HepG2 (cell line): ENCODE measurements around the gene APC2. TPM values are rescaled to one million over a fixed set of nuclear protein-coding genes. Genes with fewer than 3 reads are reported as not detected.
A peak's percentile ranks its signal among the peaks of the same experiment; 100 is the strongest.

Source experiments
- ATAC-seq: fragments of 200-7000 bp; cut with Tn5 transposase; 3 replicates; pipeline ENCODE4 v1.9.1; 2020; ENCODE audit warnings: mild to moderate bottlenecking, moderate library complexity
- BruUV-seq: library from RNA; stranded (reverse); fragments of 400-500 nt; replicated peaks from 2 replicates; lab custom pipeline; 2021; lab: Mats Ljungman, UMichigan
- CTCF ChIA-PET: fragments of 300-600 bp; formaldehyde crosslinking; extraction: SDS; loops from one replicate; lab custom pipeline; 2021; ENCODE audit warnings: low total read pairs, inconsistent platforms, low intra/inter-chr PET ratio; lab: Yijun Ruan, JAX
- POLR2A ChIA-PET: fragments of 350-600 bp; sonication (Branson Sonifier 250); formaldehyde crosslinking; loops from one replicate; lab custom pipeline; 2020; ENCODE audit warnings: antibody characterized with exemption, inconsistent platforms; lab: Yijun Ruan, JAX
- DNase-seq: peaks from one replicate; pipeline ENCODE4 v3.0.0-alpha.2; 2015; ENCODE audit warnings: low spot score
- FAIRE-seq: peaks from 3 replicates; lab custom pipeline; 2011; peaks lifted over from hg19 to GRCh38; lab: Jason Lieb, UNC
- H2AFZ ChIP-seq: one replicate; pipeline ENCODE4 v1.6.1; 2011; ENCODE audit warnings: low read length, inconsistent platforms
- H3K27ac ChIP-seq: fragments of 300-600 bp; 3 replicates; pipeline ENCODE4 v1.8.0; 2011; ENCODE audit warnings: mixed run types, mild to moderate bottlenecking, mixed read lengths, low read length, inconsistent platforms; ENCODE audit not compliant: insufficient read depth; ENCODE audit errors: extremely low read length
- H3K27me3 ChIP-seq, 2 experiments: fragments of 200-600 bp in 1 of 2; 2 replicates in 1 of 2; 3 replicates in 1 of 2; pipeline versions ENCODE4 v1.6.0 to v1.8.0; 2011; ENCODE audit warnings: low read length in 2 of 2, mild to moderate bottlenecking in 2 of 2, moderate library complexity in 2 of 2, inconsistent platforms in 1 of 2; ENCODE audit not compliant: insufficient read depth in 2 of 2, control insufficient read depth in 1 of 2
- H3K36me3 ChIP-seq, 2 experiments: fragments of 200-600 bp in 1 of 2; replicated peaks in 1 of 2; 2 replicates in 1 of 2; 3 replicates in 1 of 2; pipeline versions ENCODE4 v1.5.1 to v1.8.0; 2011; ENCODE audit warnings: low read length in 2 of 2, inconsistent platforms in 1 of 2; ENCODE audit not compliant: insufficient read depth in 2 of 2, control insufficient read depth in 1 of 2
- H3K4me1 ChIP-seq: 2 replicates; pipeline ENCODE4 v1.5.1; 2012; ENCODE audit warnings: low read length, inconsistent platforms; ENCODE audit not compliant: insufficient read depth
- H3K4me2 ChIP-seq: 2 replicates; pipeline ENCODE4 v1.6.0; 2011; ENCODE audit warnings: low read depth, low read length, inconsistent platforms
- H3K4me3 ChIP-seq, 3 experiments: fragments of 200-600 bp in 1 of 3; sonication (generic), shearing (Covaris generic) in 1 of 3; replicated peaks in 1 of 3; 2 replicates each; pipeline ENCODE4 v1.5.1; 2011 to 2016; ENCODE audit warnings: low read length in 3 of 3, inconsistent platforms in 2 of 3, low read depth in 2 of 3, mild to moderate bottlenecking in 2 of 3, control low read depth in 1 of 3, mixed read lengths in 1 of 3; ENCODE audit not compliant: insufficient read depth in 1 of 3
- H3K79me2 ChIP-seq: one replicate; pipeline ENCODE4 v1.6.1; 2011; ENCODE audit warnings: low read length, inconsistent platforms; ENCODE audit not compliant: insufficient read depth
- H3K9ac ChIP-seq: 2 replicates; pipeline ENCODE4 v1.6.0; 2011; ENCODE audit warnings: mild to moderate bottlenecking, low read depth, low read length, inconsistent platforms; ENCODE audit not compliant: insufficient read depth
- H3K9me3 ChIP-seq: 2 replicates; pipeline ENCODE4 v1.5.1; 2012; ENCODE audit warnings: mild to moderate bottlenecking, low read length
- H4K20me1 ChIP-seq: 2 replicates; pipeline ENCODE4 v1.6.0; 2011; ENCODE audit warnings: inconsistent platforms, mild to moderate bottlenecking, low read length, moderate library complexity; ENCODE audit not compliant: insufficient read depth
- HNRNPK ChIP-seq: fragments of 200-400 bp; formaldehyde crosslinking; IDR thresholded peaks from 2 replicates; pipeline ENCODE4 v1.6.1; 2018; ENCODE audit warnings: low read length, low read depth, moderate library complexity, mild to moderate bottlenecking; ENCODE audit not compliant: poor library complexity, severe bottlenecking
- HNRNPL ChIP-seq: fragments of 200-400 bp; formaldehyde crosslinking; IDR thresholded peaks from 2 replicates; pipeline ENCODE4 v1.6.1; 2017; ENCODE audit warnings: mild to moderate bottlenecking, low read depth, low read length
- KLF11 ChIP-seq: IDR thresholded peaks from 2 replicates; pipeline ENCODE4 v1.6.1; 2016; ENCODE audit warnings: missing compliant biosample characterization
- NFKB2 ChIP-seq: sonication (generic); formaldehyde crosslinking; IDR thresholded peaks from 2 replicates; pipeline ENCODE4 v1.4.0; 2020; ENCODE audit warnings: missing genetic modification reagents, borderline replicate concordance
- RFX3 ChIP-seq: IDR thresholded peaks from 2 replicates; pipeline ENCODE4 v1.6.1; 2016; ENCODE audit warnings: missing biosample characterization, missing genetic modification reagents
- SMAD9 ChIP-seq: sonication (generic); formaldehyde crosslinking; IDR thresholded peaks from 2 replicates; pipeline ENCODE4 v1.5.1; 2020; ENCODE audit warnings: mild to moderate bottlenecking, missing genetic modification reagents
- ZBTB7A ChIP-seq: sonication (generic); formaldehyde crosslinking; IDR thresholded peaks from 2 replicates; pipeline ENCODE4 v1.8.0; 2022; ENCODE audit warnings: mild to moderate bottlenecking, missing genetic modification reagents
- ZNF235 ChIP-seq: sonication (generic); formaldehyde crosslinking; IDR thresholded peaks from 2 replicates; pipeline ENCODE4 v1.8.1; 2023; ENCODE audit warnings: mild to moderate bottlenecking, missing genetic modification reagents, borderline replicate concordance
- ZNF367 ChIP-seq: sonication (generic); formaldehyde crosslinking; IDR thresholded peaks from 2 replicates; pipeline ENCODE4 v1.4.0; 2020; ENCODE audit warnings: missing genetic modification reagents, borderline replicate concordance
- ZNF572 ChIP-seq: sonication (generic); formaldehyde crosslinking; IDR thresholded peaks from 2 replicates; pipeline ENCODE4 v1.5.1; 2020; ENCODE audit warnings: mild to moderate bottlenecking, missing genetic modification reagents
- ZNF768 ChIP-seq: sonication (generic); formaldehyde crosslinking; IDR thresholded peaks from 2 replicates; pipeline ENCODE4 v1.4.0; 2020; ENCODE audit warnings: missing genetic modification reagents
- WGBS: methylation state at CpG from one replicate; pipeline ENCODE4 v1.1.6; 2017; ENCODE audit warnings: low lambda C conversion rate; 5-methylcytosine and 5-hydroxymethylcytosine counted together
- in situ Hi-C: cut with HindIII; loops from 2 replicates; pipeline ENCODE4 v1.10.0; 2017; ENCODE audit warnings: low pct_unique_long_range_greater_than_20kb; ENCODE audit not compliant: extremely low pct_ligation_motif_present
- intact Hi-C: fragments of 100-400 bp; cut with micrococcal nuclease; formaldehyde crosslinking; loops from one replicate; pipeline ENCODE4 v1.10.0; 2022; ENCODE audit not compliant: unreplicated experiment
- polyA plus RNA-seq, 8 experiments: library from polyadenylated mRNA; depleted of rRNA in 3 of 8; stranded (reverse) in 7 of 8; unstranded in 1 of 8; fragments of >200 nt; fragmentation: Illumina TruSeq in 4 of 8; extraction: Trizol in 4 of 8; gene quantifications; 2 replicates each; pipeline versions ENCODE4 v1.2.1 to v1.2.3, GENCODE V29; 2011 to 2016; ENCODE audit warnings: low read depth in 4 of 8, missing spikeins in 1 of 8, mixed read lengths in 1 of 8; ENCODE audit not compliant: insufficient read depth in 1 of 8
- total RNA-seq, 5 experiments: library from RNA; depleted of rRNA; stranded (reverse); fragments of >200 nt; fragmentation: Illumina TruSeq; extraction: Trizol; gene quantifications; 2 replicates each; pipeline ENCODE4 v1.2.3, GENCODE V29; 2016; ENCODE audit warnings: low read depth in 1 of 5
- TF ChIP-seq, protein P1 (sequence below): sonication (generic); formaldehyde crosslinking; IDR thresholded peaks from 2 replicates; pipeline ENCODE4 v1.9.0; 2021; ENCODE audit warnings: missing genetic modification reagents, mild to moderate bottlenecking, borderline replicate concordance
- TF ChIP-seq, protein P2 (sequence below): sonication (generic); formaldehyde crosslinking; IDR thresholded peaks from 2 replicates; pipeline ENCODE4 v1.5.0; 2020; ENCODE audit warnings: mild to moderate bottlenecking, missing genetic modification reagents, borderline replicate concordance
- TF ChIP-seq, protein P3 (sequence below): sonication (generic); formaldehyde crosslinking; IDR thresholded peaks from 2 replicates; pipeline ENCODE4 v1.4.0; 2020; ENCODE audit warnings: missing genetic modification reagents
- TF ChIP-seq, protein P4 (sequence below): sonication (generic); formaldehyde crosslinking; IDR thresholded peaks from 2 replicates; pipeline ENCODE4 v1.5.1; 2020; ENCODE audit warnings: mild to moderate bottlenecking, missing genetic modification reagents, moderate library complexity

Gene APC2
- total and polyA plus RNA-seq, 2 of the 13 experiments (the other 11 are each of a cell fraction or from before 2014, with no cell fraction given) = 0.08 to 0.22 TPM

DNA sequence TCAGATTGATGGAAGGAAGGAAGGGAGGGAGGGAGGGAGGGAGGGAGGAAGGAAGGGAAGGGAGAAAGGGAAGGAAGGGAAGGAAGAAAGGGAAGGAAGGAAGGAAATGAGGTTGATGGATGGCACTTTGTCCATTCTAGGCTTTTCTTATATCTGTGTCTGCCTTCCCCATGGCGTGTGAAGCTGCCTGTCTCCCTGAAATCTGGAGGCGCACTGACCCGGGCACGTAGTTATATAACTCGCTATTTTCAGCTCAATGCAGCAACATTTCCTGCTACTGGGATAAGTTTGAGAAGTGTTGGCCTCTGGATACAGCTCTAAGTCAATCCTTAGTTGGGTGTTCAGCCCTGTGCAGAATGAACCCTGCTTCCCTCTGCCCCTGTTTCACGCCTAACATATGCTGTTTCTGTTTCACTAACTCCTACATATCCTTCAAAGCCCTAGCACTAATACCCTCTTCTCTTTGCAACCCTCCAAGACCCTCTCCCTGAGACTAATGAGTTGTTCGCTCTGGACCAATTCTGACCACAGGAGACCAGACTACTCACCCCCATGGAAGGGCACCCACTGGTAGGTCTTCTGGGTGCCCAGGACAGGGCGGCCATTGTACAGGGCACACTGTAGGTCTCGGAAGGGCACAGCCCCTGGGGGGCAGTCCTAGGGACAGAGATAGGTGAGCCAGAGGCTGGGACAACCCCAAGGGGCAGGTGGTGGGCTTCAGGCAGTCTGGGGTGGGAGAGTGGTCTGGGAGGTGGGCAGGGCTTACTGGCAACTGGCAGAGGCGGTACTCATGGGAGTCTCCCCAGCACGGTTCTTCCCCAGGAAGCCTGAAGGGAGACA lies 59.9 kb downstream of the APC2 start:
- ChIA-PET POLR2A (interaction anchor here (1.0 to 2.1 kb wide), 2 partner anchors 17 to 19 kb away, joined by 3 to 8 read pairs; partner anchors contain the start of gene REEP6), CTCF (no interaction called here)
- 43% methylated on average over 7 of the region's 11 CpGs for WGBS
- Histone ChIP-seq H3K36me3 (no peaks in the 10 kb centered on the region), H3K9ac (no peak overlapping the region), H3K9me3 (no peaks in the 10 kb centered on the region), H3K4me2 (peak overlapping the region; percentile 15; the same call in 1 of the 2 replicates), H2AFZ (no peak overlapping the region), H3K27ac (no peak overlapping the region), H3K4me3 (no peak overlapping the region), H3K4me1 (peaks cover 34% of the 10 kb centered on the region), H3K27me3 (peaks cover 0 to 5% of the 10 kb centered on the region in 2 experiments; a peak in 2 of 5 replicates), H4K20me1 (no peaks in the 10 kb centered on the region), H3K79me2 (no peaks in the 10 kb centered on the region)
- ATAC-seq (no peak), FAIRE-seq (no peak), DNase-seq (no peak)
- no TSS peak for BruUV-seq
- in situ Hi-C loops = loop anchor here (5.0 kb wide), 1 partner anchor 53 kb away; no protein-coding TSS in a partner anchor
- intact Hi-C loops = no loop called here
- TF ChIP-seq ZBTB7A (no peak), SMAD9 (CRISPR knock-in tag) (no peak), ZNF367 (CRISPR knock-in tag) (no peak), HNRNPL (peak; percentile 85), KLF11 (CRISPR knock-in tag) (no peak), RFX3 (CRISPR knock-in tag) (no peak), ZNF572 (CRISPR knock-in tag) (no peak), NFKB2 (CRISPR knock-in tag) (no peak), ZNF235 (CRISPR knock-in tag) (no peak), ZNF768 (CRISPR knock-in tag) (no peak), HNRNPK (peak; percentile 85)
- TF ChIP-seq, protein P1, sequence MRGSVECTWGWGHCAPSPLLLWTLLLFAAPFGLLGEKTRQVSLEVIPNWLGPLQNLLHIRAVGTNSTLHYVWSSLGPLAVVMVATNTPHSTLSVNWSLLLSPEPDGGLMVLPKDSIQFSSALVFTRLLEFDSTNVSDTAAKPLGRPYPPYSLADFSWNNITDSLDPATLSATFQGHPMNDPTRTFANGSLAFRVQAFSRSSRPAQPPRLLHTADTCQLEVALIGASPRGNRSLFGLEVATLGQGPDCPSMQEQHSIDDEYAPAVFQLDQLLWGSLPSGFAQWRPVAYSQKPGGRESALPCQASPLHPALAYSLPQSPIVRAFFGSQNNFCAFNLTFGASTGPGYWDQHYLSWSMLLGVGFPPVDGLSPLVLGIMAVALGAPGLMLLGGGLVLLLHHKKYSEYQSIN (CRISPR knock-in tag) = no peak
- TF ChIP-seq, protein P2, sequence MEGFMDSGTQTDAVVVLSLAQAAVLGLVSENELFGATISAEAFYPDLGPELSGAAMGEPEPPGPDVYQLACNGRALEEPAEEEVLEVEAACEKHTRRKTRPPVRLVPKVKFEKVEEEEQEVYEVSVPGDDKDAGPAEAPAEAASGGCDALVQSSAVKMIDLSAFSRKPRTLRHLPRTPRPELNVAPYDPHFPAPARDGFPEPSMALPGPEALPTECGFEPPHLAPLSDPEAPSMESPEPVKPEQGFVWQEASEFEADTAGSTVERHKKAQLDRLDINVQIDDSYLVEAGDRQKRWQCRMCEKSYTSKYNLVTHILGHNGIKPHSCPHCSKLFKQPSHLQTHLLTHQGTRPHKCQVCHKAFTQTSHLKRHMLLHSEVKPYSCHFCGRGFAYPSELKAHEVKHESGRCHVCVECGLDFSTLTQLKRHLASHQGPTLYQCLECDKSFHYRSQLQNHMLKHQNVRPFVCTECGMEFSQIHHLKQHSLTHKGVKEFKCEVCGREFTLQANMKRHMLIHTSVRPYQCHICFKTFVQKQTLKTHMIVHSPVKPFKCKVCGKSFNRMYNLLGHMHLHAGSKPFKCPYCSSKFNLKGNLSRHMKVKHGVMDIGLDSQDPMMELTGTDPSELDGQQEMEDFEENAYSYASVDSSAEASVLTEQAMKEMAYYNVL = no peak
- TF ChIP-seq, protein P3, sequence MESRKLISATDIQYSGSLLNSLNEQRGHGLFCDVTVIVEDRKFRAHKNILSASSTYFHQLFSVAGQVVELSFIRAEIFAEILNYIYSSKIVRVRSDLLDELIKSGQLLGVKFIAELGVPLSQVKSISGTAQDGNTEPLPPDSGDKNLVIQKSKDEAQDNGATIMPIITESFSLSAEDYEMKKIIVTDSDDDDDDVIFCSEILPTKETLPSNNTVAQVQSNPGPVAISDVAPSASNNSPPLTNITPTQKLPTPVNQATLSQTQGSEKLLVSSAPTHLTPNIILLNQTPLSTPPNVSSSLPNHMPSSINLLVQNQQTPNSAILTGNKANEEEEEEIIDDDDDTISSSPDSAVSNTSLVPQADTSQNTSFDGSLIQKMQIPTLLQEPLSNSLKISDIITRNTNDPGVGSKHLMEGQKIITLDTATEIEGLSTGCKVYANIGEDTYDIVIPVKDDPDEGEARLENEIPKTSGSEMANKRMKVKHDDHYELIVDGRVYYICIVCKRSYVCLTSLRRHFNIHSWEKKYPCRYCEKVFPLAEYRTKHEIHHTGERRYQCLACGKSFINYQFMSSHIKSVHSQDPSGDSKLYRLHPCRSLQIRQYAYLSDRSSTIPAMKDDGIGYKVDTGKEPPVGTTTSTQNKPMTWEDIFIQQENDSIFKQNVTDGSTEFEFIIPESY (CRISPR knock-in tag) = peak; percentile 77; the same call in 1 of the 2 replicates
- TF ChIP-seq, protein P4, sequence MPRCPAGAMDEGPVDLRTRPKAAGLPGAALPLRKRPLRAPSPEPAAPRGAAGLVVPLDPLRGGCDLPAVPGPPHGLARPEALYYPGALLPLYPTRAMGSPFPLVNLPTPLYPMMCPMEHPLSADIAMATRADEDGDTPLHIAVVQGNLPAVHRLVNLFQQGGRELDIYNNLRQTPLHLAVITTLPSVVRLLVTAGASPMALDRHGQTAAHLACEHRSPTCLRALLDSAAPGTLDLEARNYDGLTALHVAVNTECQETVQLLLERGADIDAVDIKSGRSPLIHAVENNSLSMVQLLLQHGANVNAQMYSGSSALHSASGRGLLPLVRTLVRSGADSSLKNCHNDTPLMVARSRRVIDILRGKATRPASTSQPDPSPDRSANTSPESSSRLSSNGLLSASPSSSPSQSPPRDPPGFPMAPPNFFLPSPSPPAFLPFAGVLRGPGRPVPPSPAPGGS (CRISPR knock-in tag) = no peak
